Activated CD4-positive, CD25-positive, alpha-beta regulatory T cell treated with anti-CD3 and anti-CD28 coated beads, Interleukin-2, amount 50 U/mL, for 72 hours (primary cell): ENCODE results near the gene PROCR.
"Not testable (repeated sequence)": the region's sequence is repeated elsewhere in the genome, so short reads cannot be mapped to it uniquely, and the experiment has no call there.

Experiments
- DNase-seq: peaks from one replicate; pipeline ENCODE4 v3.0.0; 2021

The PROCR gene

DNA sequence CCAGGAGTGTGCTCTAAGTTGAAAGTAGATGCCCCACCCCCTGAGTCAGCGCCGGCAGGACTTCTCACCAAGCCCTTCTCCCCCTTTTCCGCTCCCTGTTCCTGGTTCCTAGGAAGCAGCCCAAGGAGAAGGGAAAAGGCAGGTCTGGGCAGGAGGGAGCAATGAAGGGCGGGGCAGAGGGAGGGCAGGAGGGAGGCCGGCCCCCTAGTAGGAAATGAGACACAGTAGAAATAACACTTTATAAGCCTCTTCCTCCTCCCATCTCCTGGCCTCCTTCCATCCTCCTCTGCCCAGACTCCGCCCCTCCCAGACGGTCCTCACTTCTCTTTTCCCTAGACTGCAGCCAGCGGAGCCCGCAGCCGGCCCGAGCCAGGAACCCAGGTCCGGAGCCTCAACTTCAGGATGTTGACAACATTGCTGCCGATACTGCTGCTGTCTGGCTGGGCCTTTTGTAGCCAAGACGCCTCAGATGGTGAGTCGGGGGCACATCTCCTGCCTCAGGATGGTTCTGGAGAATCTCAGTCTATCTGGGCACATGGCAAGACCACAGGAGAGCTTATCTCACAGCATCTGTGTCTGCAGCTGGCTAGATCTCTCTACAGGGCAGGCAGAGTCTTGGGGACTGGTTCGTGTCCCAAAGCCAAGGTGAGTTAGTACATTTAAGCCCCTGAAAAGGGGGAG, at the start of gene PROCR:
Gene PROCR (plus strand): TSS at position 320 of the 681 bp plus-strand sequence. CDS start 83 bp downstream, at position 403.
- no peak for DNase-seq

DNA sequence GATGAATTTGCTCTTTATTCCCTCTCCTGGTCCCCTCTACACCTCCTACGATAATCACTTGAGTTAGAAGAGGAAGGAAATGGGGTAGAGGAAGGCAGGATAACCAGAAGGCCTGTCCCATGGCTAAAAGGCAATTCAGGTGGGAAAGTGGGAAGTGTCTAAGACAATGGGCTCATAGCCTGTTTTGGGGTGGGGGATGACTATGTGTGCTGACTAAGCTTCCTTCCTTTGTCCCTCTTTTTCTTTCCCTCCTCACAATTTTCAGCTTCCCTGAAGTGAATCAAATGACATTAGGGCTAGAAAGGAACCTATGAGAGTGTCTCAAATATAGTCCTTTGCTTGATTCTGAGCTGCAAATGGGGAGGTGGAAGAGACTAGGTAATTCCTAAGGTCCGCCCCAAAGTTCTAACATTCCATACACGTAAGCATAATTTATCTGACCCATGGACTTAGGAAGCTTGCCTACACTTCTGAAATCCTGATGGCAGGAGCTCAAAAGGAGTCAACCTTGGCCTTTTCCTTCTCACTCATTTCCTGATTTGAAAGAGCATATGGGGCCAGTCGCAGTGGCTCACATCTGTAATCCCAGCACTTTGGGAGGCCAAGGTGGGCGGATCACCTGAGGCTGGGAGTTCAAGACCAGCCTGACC, 49.0 kb upstream of the PROCR start:
- DNase-seq = no peak

DNA sequence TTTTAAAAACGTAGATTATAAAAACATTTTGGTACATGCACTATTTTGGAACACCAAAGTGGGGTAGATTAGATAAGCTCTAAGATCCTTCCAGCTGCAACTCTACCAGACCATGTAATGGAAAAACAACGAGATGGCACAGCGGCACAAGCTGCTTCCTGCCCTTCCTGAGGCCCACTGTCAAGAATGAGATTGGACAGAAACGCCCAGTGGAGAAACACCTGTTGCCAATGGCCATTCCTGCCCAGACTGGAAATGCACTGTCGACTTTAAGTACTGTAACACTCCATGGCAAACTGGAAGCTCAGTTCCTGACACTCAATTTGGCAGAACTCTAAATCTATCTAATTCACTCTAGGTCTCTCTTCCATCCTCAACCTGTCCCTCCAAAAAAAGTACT, 46.1 kb upstream of the PROCR start:
- DNase-seq = no peak

DNA sequence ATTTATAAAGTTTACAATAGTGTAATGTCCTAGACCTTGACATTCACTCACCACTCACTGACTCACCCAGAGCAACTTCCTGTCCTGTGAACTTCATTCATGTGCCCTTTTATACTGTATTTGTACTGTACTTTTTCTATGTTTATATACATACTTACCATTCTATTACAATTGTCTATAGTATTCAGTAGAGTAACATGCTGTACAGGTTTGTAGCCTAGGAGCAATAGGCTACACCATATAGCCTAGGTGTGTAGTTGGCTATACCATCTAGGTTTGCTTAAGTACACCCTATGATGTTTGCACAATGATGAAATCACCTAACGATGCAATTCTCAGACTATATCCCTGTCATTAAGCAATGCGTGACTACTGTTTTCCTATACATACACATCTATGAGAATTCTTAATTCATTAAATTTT, 42.2 kb upstream of the PROCR start:
- DNase-seq = no peak

GRCh38 chr20:35131934-35132333, 39.9 kb upstream of the PROCR start:
- DNase-seq = no peak

- no peak for DNase-seq
Observed at GRCh38 chr20:35133031-35133430, 38.8 kb upstream of the PROCR start.

DNA sequence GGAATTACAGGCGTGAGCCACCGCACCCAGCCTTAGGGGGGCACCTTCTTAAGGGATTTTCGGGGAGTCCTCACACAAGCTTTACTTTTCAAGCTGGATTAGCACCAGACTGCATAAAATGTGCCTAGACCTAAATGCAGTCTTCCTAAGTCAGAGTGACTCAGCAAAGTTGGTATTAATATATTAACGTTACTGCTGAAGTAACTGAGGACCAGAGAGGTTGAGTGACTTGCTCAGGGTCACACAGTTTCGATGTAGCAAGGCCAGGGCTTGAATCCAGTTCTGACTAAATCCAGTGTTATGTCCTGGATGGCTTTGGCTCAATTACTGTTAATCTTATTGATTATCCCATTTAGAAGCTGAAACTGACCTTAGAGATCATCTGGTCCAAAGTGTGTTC, 38.1 kb upstream of the PROCR start:
- DNase-seq = no peak

GRCh38 chr20:35134472-35134871, 37.4 kb upstream of the PROCR start:
- no peak for DNase-seq

DNA sequence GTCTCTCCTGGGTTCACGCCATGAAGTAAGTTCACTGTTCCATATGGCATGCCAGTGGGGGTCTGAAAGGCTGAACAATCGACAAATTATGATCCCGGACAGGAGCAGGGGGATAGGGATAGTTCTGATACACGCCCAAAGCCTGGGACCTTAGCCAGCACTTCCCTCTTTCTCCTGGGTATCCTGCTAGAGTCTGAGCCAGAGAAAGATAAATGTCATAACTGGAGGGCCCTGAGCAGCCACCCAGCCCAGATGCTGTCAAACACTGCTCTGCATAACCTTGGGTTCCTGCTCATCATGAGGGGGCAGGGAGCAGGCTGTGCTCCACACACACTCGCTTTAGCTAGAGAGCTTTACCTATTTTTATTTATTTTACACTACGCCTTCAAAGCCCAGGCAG, 37.0 kb upstream of the PROCR start:
- DNase-seq = no peak

GRCh38 chr20:35135867-35136586, 35.8 kb upstream of the PROCR start:
- DNase-seq = no peak

GRCh38 chr20:35144694-35145093, 27.2 kb upstream of the PROCR start:
- DNase-seq = no peak

DNA sequence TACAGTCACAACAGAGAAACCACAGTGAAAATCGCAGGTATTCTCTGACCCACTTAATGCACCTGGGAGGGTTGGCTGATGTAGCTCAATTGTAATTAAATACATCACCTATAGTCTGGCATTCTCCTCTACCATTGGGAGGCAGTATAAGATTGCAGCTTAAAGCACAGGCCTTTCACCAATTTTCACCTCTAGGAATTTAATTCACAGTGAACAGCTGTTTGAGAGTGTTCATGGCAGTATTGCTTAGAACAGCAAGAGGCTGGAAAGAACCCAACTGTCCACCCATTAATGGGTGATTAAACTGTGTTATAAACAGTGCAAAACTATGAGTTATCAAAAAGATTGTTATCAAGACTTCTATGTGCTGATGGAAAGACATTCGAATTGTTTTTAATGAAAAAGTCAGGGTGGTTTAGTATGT, 26.7 kb upstream of the PROCR start:
- no peak for DNase-seq

- no peak for DNase-seq
Observed at GRCh38 chr20:35146299-35146919, 25.5 kb upstream of the PROCR start.

GRCh38 chr20:35146920-35147574, 24.8 kb upstream of the PROCR start, which contains the start of gene EDEM2:
Gene EDEM2 (minus strand): TSS chr20:35147336. CDS start chr20:35147258, 78 bp downstream.
- DNase-seq = peak; percentile 92

DNA sequence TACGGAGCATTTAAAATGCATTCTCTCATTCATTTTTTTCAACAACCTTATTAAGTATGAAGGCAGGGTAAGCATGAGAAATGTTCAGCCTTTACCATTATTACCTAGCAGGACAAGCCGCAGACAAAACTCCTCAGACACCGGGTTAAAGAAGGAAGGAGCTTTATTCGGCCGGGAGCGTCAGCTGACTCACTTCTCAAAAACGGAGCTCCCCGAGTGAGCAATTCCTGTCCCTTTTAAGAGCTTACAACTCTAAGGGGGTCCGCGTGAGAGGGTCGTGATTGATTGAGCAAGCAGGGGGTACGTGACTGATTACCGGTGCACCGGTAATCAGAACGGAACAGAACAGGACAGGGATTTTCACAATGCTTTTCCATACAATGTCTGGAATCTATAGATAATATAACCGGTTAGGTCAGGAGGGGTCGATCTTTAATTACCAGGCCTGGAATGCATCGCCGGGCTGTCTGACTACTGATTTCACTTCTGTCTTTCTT, 24.2 kb upstream of the PROCR start:
- DNase-seq = not testable (repeated sequence)

GRCh38 chr20:35150846-35151579, 20.9 kb upstream of the PROCR start:
- no peak for DNase-seq

- no peak for DNase-seq
Observed at GRCh38 chr20:35151736-35152135, 20.1 kb upstream of the PROCR start.

- no peak for DNase-seq
Observed at GRCh38 chr20:35155936-35156335, 15.9 kb upstream of the PROCR start.

DNA sequence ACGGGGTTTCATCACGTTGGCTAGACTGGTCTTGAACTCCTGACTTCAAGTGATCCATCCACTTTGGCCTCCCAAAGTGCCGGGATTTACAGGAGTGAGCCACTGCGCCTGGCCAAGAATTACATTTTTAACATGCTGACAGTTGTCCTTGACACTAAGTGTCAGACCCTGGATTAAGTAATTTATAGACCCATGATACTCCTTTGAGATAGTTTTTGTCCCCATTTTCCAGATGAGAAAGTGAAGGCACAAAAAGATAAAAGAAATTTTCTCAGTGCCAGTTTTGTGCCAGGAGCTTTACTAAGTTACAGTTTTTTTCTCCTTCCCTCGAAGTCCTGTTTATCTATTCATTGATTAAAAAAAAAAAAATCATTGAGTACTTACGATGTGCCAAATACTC, 14.9 kb upstream of the PROCR start:
- no peak for DNase-seq

DNA sequence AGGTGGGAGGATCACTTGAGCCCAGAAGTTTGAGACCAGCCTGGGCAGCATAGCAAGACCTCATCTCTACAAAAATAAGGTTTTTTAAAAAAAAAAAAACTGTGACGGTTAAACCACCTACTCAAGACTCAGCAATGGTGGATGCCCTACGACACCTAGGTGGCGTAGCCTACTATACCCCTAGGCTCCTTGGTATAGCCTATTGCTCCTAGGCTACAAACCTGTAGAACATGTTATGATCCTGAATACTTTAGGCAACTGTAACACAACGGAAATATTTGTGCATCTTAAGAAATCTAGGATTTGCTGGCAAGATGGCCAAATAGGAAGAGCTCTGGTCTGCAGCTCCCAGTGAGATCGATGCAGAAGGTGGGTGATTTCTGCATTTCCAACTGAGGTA, 11.5 kb upstream of the PROCR start:
- not testable (repeated sequence) for DNase-seq

DNA sequence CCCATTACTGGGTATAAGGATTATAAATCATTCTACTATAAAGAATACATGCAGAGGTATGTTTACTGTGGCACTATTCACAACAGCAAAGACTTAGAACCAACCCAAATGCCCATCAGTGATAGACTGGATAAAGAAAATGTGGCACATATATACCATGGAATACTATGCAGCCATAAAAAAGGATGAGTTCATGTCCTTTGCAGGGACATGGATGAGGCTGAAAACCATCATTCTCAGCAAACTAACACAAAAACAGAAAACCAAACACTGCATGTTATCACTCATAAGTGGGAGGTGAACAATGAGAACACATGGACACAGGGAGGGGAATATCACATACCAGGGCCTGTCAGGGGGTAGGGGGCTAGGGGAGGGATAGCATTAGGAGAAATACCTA, 7.3 kb upstream of the PROCR start:
- not testable (repeated sequence) for DNase-seq
